Measurements from ENCODE around the gene COL23A1.

COL23A1 gene

DNA sequence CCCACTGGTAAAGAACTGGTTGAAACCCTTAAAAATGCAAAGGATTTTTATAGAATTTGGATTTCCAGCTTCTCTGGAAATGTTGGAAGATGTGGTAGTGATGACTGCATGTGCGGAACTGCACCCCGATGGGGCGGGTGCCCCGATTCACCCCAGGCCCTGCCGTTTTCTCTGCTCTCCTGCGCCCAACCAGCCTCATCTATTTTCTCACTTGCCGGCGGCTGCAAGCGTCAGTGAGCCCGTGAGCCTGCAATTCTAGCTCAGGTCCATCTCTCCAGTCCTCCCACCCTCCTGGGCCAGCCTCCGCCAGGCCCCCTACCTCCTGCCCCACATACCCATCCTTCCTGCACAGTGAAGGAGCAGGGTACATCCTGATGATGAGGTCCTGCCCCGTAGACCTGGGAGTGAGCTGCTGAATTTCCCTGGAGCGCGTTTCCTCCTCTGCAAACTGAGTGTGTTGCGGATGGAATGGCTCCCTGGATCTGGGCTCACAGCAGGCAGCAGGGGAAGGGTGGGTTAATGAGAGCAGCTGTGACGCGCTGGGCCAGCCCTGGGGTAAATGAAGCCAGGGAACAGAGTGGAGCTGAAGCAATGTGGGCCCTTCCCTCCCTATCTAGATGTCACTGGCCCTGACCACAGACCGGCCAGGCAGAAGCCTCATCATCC, 311.7 kb downstream of the COL23A1 start:
- H3K4me3 ChIP-seq (ENCODE audit: low read depth, low read length): no peak overlapping the region

- no peak overlapping the region for H3K4me3 ChIP-seq (ENCODE audit: low read depth, low read length)
Observed at GRCh38 chr5:178277866-178278265, 312.3 kb downstream of the COL23A1 start.

DNA sequence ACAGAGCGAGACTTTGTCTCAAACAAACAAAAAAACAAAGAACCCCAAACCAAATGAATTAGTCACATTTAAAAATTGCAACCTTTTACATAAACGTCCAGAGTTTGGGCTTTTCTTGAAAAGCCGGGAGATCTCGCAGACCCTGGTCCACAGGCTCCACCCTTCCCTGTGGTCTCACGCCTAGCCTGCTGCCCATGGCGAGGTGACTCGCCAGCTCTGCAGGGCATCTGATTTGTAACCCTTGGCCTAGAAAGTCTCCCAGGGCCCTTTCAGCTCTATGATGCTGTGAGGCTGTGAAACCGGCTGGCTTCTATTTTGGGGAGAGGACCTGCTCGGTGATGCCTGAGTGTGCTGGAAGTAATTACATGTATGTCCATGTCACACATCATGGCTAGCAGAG, 312.8 kb downstream of the COL23A1 start:
- H3K4me3 ChIP-seq (ENCODE audit: low read depth, low read length): no peak overlapping the region

DNA sequence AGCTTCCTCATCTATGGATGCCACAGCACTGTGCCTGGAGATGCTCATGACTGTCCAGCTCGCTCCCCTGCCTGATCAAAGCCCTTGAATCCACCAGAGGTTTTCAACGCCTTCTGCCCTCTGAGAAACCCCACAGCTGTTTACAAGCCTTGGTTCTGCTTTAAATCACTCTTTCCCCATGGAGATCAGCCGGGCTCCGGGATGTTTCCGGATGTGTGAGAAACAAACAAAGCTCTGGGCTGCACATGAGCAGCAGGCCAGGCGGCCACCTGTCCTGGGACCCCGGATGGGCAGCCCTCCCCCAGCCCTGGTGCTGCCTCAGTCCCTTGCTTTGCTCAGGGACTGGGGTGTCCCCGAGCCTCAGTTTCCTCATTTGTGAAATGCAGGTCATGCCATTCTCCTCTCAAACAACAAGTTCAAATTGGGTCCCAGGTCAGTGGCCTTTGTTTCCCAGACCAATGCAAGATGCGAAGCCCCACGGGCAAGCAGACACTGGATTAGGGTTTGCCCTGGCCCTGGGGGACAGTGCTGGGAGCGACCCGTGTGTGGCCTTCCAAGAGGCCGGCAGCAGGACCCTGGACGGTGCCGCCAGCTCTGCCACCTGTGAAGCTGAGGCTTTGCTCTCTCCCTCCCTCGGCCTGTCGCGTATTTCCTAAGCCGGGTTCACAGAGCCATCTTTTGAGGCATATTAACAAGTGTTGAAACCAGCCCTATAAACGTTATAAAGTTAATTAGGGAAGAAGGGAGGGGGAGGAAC, 315.2 kb downstream of the COL23A1 start:
- H3K4me3 ChIP-seq (ENCODE audit: low read depth, low read length): no peak overlapping the region

DNA sequence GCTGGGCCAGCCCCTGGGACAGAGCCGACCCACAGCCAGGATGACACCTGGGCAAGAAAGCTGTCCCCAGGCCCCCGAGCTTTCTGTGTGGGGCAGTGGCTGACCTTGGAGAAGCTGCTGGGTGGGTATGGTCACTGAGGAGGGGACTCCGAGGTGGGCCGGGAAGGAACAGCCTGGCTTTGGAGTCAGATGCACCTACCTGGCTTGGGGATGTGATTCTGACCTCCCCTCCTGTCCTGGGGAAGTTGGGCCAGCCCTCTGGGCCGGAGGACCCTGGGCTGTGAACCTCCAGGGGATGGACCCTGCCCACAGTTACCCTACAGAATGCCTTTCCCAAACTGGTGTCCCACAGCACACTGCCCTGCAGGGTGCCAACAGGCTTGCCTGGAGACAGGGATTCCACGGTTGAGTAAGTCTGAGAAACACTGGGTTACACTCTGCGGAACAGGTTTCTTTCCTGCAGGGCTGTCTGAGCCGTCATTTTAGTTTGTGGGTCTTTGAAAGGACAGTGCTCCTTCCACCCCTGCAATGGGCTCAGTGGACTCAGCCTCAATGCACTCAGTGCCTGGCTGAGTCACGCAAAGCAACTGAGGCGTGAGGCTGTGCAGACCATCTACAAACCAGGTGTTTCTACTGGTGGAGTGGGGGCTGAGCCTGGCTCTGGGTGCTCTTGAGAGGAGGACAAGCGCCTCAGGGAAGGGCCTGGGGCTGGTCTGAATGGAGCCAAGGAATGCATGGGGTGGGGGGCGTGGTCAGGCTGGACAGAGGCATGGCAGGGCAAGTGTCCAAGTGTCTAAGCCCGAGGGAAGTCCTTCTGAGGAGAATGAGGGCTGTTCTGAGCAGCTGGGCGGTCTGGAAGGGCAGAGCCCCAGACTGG, 316.3 kb downstream of the COL23A1 start:
- H3K4me3 ChIP-seq (ENCODE audit: low read depth, low read length): no peak overlapping the region

DNA sequence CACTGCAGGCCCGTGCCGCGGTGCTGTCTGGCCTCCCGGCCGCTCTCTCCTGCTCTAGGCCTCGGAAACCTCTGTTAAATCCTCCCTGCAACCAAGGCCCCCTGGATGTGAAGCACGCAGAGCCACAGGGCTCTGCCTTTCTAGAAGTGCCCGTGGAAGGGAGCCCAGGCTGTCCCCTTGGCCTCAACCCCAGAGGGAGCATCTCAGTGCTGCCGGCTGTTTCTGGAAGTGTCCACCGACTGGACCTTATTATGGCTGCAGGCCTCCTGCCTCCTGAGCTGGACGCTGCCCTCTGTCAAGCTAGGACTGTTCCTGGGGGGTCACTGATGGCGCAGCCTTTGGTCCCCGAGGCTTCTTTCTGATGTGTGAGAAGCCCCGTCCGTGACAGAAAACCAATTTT, 317.2 kb downstream of the COL23A1 start:
- no peak overlapping the region for H3K4me3 ChIP-seq (ENCODE audit: low read depth, low read length)

GRCh38 chr5:178272591-178272990, 317.6 kb downstream of the COL23A1 start:
- H3K4me3 ChIP-seq (ENCODE audit: low read depth, low read length): no peak overlapping the region

DNA sequence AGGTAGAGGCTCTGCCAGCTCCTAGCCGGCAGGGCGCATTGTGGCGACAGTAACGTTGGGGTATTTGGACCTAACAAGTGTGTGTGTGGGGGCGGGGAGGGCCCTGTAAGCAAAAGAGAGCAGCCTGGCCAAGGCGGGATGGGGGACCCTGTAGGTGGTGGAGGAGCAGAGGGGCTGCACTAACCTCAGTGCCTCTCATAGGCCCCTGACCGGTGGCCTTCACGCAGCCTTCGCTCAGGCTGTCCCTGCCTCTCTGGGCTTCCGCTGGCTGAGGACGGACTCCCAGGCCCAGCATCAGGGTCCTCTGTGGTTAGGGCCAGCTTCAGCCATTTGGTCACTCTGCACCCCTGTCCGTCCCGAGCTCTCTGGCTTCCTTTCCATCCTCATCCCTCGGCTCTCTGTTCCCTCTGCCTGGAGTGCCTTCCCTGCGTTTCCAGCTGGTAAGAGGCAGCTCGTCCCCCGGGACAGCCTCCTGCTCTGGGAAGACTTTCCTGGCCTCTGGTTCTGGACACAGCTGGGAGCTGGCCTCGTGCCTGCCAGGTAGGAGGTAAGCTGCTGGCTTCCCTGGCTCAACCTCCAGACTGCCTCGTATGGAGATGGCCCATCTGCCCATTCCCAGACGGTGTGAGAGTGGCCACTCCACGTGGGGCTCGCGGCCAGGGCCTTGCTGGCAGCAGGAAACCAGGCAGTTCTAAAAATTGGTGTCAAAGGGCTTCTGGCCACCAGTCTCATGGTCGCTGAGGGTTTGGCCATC, 318.3 kb downstream of the COL23A1 start:
- H3K4me3 ChIP-seq (ENCODE audit: low read depth, low read length): no peak overlapping the region

GRCh38 chr5:178271231-178271630, 319.0 kb downstream of the COL23A1 start:
- H3K4me3 ChIP-seq (ENCODE audit: low read depth, low read length): no peak overlapping the region

- H3K4me3 ChIP-seq (ENCODE audit: low read depth, low read length): no peak overlapping the region
Observed at GRCh38 chr5:178269499-178269898, 320.7 kb downstream of the COL23A1 start.

DNA sequence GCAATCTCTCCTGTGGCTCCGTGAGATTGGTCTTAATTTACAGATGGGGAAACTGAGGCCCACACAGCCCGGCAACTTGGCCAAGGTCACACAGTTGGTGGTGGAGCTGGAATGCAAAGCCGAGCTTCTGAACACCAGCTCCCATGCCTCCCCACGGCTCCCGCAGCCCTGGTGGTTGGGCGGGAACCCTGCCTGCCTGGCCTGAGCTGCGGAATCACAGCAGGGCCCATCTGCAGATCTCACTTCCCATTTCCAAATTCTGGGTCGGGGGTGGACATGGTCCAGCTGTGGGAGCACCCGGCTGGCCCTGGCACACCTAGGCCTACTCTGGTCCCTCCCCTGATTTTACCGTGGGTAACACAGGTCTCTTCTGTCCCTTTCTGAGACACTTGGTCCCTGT, 322.3 kb downstream of the COL23A1 start:
- no peak overlapping the region for H3K4me3 ChIP-seq (ENCODE audit: low read depth, low read length)

- H3K4me3 ChIP-seq (ENCODE audit: low read depth, low read length): no peak overlapping the region
Observed at GRCh38 chr5:178267245-178267644, 322.9 kb downstream of the COL23A1 start.

GRCh38 chr5:178266581-178266980, 323.6 kb downstream of the COL23A1 start:
- no peak overlapping the region for H3K4me3 ChIP-seq (ENCODE audit: low read depth, low read length)

DNA sequence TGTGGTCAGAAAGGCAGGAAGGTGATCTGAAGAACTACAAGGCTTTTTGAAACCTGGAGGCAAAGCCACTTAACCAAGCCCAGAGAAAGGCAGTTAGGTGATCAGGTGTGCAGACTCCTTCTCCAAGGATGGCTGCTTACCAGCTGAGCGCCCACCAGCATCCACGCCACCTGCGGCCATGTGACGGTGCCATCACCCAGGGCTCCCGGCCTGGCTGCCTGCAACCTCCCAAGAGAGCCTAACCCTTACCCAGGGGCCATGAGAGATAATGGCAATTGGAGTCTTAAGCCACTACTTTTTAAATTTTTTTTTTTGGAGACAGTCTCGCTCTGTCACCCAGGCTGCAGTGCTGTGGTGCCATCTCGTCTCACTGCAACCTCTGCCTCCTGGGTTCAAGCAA, 324.4 kb downstream of the COL23A1 start:
- no peak overlapping the region for H3K4me3 ChIP-seq (ENCODE audit: low read depth, low read length)

- H3K4me3 ChIP-seq (ENCODE audit: low read depth, low read length): no peak overlapping the region
Observed at GRCh38 chr5:178264044-178264443, 326.1 kb downstream of the COL23A1 start.

DNA sequence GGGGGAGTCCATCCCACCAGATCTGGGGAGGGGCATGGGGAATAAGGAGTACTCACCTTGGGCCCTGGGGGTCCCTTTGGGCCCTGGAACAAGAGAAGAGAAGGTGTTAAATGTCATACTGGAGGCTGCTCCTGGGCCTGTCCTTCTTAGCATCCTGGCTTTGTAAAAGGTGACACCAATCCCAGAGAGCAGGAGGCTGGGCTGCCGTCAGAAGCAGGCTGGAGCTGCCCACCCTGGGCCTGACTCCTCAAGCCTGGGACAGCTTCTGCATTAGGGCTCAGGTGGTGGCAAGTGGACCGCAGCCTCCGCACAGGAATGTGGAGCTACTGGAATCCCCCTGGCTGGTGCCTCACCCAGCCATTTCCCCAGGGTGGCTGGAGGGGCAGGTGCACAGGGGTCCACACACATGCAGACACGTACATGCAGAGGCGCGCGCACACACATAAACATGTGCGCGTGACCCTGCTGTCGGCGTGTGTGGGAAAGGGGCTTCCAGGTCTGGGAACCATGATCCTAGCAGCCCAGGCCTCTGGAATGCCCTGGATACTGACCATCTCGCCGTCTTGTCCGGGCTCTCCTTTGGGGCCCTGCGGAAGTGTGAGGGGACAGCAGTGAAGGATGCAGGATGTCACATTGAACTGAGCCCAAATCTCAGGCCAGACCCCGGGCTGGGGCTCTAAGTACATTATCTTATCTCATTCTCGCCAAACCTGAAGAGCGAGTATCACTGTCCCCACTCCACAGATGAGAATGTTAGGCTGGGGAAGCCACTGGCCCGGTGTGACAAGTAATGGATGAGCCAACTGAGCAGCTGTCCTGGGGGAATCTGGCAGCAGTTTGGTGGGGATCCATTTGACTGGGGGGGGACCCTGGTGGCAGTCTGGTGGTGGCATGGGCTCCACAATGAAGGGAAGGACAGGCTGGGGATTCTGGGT, 328.3 kb downstream of the COL23A1 start:
- H3K4me3 ChIP-seq (ENCODE audit: low read depth, low read length): no peak overlapping the region

DNA sequence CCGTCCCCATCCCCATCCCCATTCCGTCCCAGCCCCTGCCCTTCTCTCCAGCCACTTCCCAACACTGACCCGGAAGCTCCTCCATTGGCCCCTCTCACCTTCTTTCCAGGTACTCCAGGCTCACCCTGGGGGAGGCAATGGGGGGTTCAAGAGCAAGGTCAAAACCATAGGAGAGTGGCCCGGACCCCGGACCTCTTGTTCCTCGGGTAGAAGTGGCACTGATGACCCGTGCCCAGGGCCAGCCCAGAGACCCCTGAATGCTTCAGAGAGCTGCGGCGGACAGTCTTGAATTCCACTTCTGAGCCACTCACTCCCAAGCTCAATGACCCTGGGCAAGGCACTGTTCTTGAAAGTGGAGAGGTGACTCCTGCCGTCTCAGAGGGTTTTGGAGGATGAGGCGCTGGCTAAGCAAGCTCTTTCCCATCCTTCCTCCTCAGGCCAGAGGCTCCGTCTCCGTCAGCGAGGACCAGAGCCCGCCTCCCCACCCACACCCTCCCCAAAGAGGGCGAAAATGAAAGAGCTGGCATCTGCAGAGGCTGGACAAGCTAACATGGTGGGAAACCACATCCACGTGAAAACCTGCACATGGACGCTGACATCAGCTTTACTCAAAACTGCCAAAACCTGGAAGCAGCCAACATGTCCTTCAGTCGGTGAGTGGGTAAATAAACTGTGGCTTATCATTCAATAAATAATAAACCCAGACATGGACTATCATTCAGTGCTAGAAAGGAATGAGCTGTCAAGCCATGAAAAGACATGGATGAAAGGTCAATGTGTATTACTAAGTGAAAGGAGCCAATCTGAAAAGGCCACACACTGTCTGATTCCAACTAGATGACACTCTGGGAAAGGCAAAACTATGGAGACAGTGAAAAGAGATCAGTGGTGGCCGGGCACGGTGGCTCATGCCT, 330.3 kb downstream of the COL23A1 start:
- H3K4me3 ChIP-seq (ENCODE audit: low read depth, low read length): no peak overlapping the region

DNA sequence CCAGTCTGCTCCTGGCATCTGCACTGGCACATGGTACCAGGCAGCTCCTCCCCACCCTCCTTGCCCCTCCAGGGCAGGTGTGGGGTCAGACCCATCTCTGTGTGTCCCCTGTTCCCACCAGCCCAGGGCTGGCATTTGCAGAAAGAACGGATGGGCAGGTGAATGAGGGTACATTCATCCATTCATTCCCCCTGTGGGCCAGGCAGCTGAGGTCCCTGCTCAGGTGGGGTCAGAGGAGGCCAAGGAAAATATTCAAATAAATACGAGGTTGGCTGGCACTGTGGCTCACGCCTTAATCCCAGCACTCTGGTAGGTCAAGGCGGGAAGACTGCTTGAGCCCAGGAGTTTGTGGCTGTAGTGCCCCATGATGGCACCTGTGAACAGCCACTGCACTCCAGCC, 332.5 kb downstream of the COL23A1 start:
- no peak overlapping the region for H3K4me3 ChIP-seq (ENCODE audit: low read depth, low read length)

GRCh38 chr5:178256746-178257145, 333.4 kb downstream of the COL23A1 start:
- H3K4me3 ChIP-seq (ENCODE audit: low read depth, low read length): no peak overlapping the region

Measured in iPS-11a (cell line).